Heart left ventricle (tissue), 16 donors: ENCODE data around the gene KREMEN2. TPM values are rescaled to one million over a fixed set of nuclear protein-coding genes. Genes with fewer than 3 reads are reported as not detected.

Experiments
- ATAC-seq, 4 donors: fragments of 200-7000 bp; cut with Tn5 transposase; one replicate each; pipeline ENCODE4 v1.9.1; 2020 to 2022; ENCODE audit warnings: moderate library complexity in 4 of 4, mild to moderate bottlenecking in 3 of 4, moderate number of reproducible peaks in 1 of 4
- DNase-seq, 5 donors: peaks; one replicate each; pipeline ENCODE4 v3.0.0-alpha.2; 2020
- H3K27ac ChIP-seq, 12 donors: fragments of 200-600 bp; sonication (generic) in 4 of 12; one replicate each; pipeline versions ENCODE4 v1.5.0 to v1.8.0; 2016 to 2022; ENCODE audit warnings: mild to moderate bottlenecking in 2 of 12
- H3K27me3 ChIP-seq, 9 donors: fragments of 200-600 bp; sonication (generic) in 2 of 9; one replicate each; pipeline versions ENCODE4 v1.5.1 to v1.8.0; 2016 to 2022; ENCODE audit warnings: mild to moderate bottlenecking in 3 of 9
- H3K36me3 ChIP-seq, 9 donors: fragments of 200-600 bp; sonication (generic) in 2 of 9; one replicate each; pipeline versions ENCODE4 v1.5.0 to v1.8.0; 2018 to 2022; ENCODE audit warnings: mild to moderate bottlenecking in 2 of 9
- H3K4me1 ChIP-seq, 12 donors: fragments of 200-600 bp; sonication (generic) in 4 of 12; one replicate each; pipeline versions ENCODE4 v1.5.0 to v1.8.0; 2016 to 2022; ENCODE audit warnings: mild to moderate bottlenecking in 3 of 12
- H3K4me3 ChIP-seq, 12 donors: fragments of 200-600 bp; sonication (generic) in 4 of 12; one replicate each; pipeline versions ENCODE4 v1.5.0 to v1.8.0; 2017 to 2022; ENCODE audit warnings: mild to moderate bottlenecking in 9 of 12, moderate library complexity in 4 of 12
- H3K9me3 ChIP-seq, 12 donors: fragments of 200-600 bp; sonication (generic) in 4 of 12; one replicate each; pipeline versions ENCODE4 v1.5.0 to v1.8.0; 2016 to 2022; ENCODE audit warnings: mild to moderate bottlenecking in 1 of 12
- CTCF ChIP-seq, 12 donors: fragments of 200-600 bp; sonication (generic) in 4 of 12; IDR thresholded peaks; one replicate each; pipeline versions ENCODE4 v1.5.0 to v1.8.0; 2018 to 2022; ENCODE audit warnings: antibody characterized with exemption in 12 of 12, mild to moderate bottlenecking in 5 of 12
- POLR2A ChIP-seq, 2 donors: fragments of 450-650 bp; IDR thresholded peaks; one replicate each; pipeline ENCODE4 v1.6.1; 2017; ENCODE audit warnings: antibody characterized with exemption in 2 of 2, mild to moderate bottlenecking in 2 of 2, moderate library complexity in 2 of 2
- WGBS, 4 donors: extraction: QIAGEN DNeasy Blood & Tissue Kit in 2 of 4; methylation state at CpG; one replicate each; pipeline versions ENCODE4 v1.1.5 to v1.1.7; 2013 to 2018; 5-methylcytosine and 5-hydroxymethylcytosine counted together
- intact Hi-C, 10 donors: fragments of 100-400 bp; cut with DNase I; formaldehyde crosslinking; loops; one replicate each; pipeline versions ENCODE4 v1.11.1 to v1.14.2; 2022
- long read RNA-seq, 3 donors: library from polyadenylated mRNA; unstranded; transcript quantifications; one replicate each; pipeline ENCODE4 v2.0.0, GENCODE V29; 2020 to 2021
- polyA plus RNA-seq, 2 donors: library from polyadenylated mRNA; stranded (reverse); fragments of 200-250 nt; gene quantifications; one replicate each; pipeline ENCODE4 v1.2.3, GENCODE V29; 2013
- total RNA-seq, 9 donors: library from RNA; depleted of rRNA in 2 of 9; stranded (reverse); fragments of >200 nt in 2 of 9; fragmentation: NEBNext Ultra II Directional in 3 of 9; extraction: Animal tissue kit (Norgen Biotek cat#: 25700) in 3 of 9; gene quantifications; one replicate each; pipeline versions ENCODE4 v1.1.0 to v1.2.4, GENCODE V29; 2016 to 2023
- donor health status: ischemic (EF 13 %, LVEDD 7.1; RV severe dilation, severe dysfunction).
- donor health status: healthy with polysubstance abuse.
- donor health status: DM: no; HTN: yes; CAD: no.
- donor health status: DM: no; HTN: no; CAD: no.
- donor health status: ischemic (EF 25% LVEDD 6.9; RV normal size, moderate dysfunction).
- donor health status: ischemic (EF 25% LVEDD 5.7; RV mildly dilated, moderate dysfunction).
- donor health status: healthy.
- donor health status: DM: yes; HTN: yes; CAD: no.
- donor health status: ischemic (EF 35%, LVEDD 5.7; RV mildly dilated, moderate dysfunction).
- donor health status: nonischemic (EF 11% LVEDD 7.7; RV severe dilation, severe dysfunction).
- donor health status: DM: yes; HTN: yes; CAD: no.
- donor health status: PGD.
- donor health status: ischemic (EF 29% LVEDD 5.4; RV normal size, mild dysfunction).
- donor health status: nonischemic (EF 23%, LVEDD 6.1; RV moderate dilation, normal function).

Gene KREMEN2
- under 1 TPM in 1 of 9 donors, not detected in 8; 0.27 TPM for total RNA-seq
- not detected for polyA plus RNA-seq
- long read RNA-seq, donor 1 = 0 reads
- long read RNA-seq, donor 2, partial matches to known transcripts = 2 of 2 reads
- long read RNA-seq, donor 2, other reads (novel, unspliced or antisense) = 0 of 2 reads
- long read RNA-seq, donor 3 = 0 reads

DNA sequence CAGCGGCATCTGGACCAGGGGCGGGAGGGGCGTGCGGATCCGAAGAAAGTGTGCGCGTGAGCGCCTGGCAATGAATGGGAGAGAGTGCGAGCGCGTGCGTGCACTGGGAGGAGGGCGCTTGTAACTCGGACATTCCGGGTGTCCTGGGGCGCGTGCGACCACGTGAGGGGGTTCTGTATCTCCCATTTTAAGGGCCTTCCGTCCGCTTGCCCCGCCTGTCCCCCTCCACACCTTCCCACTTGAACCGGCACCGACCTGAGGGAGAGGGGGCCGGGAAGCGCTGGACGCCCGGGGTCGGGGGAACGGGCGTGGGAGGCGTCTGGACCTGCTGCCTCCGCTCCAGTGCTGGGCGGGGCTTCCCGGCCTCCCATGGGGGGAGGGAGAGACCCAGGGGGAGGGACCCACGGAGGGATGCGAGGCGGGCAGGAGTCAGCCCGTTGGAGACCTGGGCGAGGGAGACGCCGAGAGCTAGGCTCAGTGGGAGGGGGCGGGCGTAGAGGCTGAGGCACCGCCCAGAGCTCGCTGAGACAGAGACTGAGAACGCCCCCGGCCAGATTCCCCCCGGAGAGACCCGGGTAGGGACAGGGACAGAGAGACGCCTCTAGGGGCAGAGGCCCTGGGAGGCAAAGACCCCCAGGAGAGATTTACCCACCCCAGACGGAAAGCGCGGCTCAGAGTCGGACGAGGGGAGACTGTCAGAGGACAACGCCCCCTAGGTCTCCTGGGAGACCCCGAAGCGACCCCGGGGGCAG, at the start of gene KREMEN2:
Gene KREMEN2 (plus strand): TSS at position 553 of the 752 bp plus-strand sequence. CDS start 246 bp downstream, outside the sequence.
- Histone ChIP-seq H3K27me3 (peaks cover 61 to 93% (median 78%) of the 10 kb centered on the region in 9 donors), H3K36me3 (no peaks in the 10 kb centered on the region), H3K9me3 (no peaks in the 10 kb centered on the region), H3K27ac (no peak within 1 kb of the TSS), H3K4me1 (peaks cover 3 to 55% (median 40%) of the 10 kb centered on the region in 12 donors), H3K4me3 (peak within 1 kb of the TSS; percentile 12 to 45 (median 30))
- no peak for DNase-seq
- ATAC-seq = no peak
- intact Hi-C loops = loop anchor here in 1 of 10 donors (10.0 kb wide), 1 partner anchor 89 kb away; no protein-coding TSS in a partner anchor
- TF ChIP-seq POLR2A (IDR thresholded peaks at IDR 0.05) (no peak), CTCF (IDR thresholded peaks at IDR 0.05) (no peak)
- 0 to 1% (median 1%) methylated on average over 8 to 60 of the region's 60 CpGs for WGBS, 4 donors

- intact Hi-C loops = loop anchor here in 3 of 10 donors (5.0 to 10.0 kb wide), 3 partner anchors 38 to 141 kb away; partner anchors contain the start of genes ELOB (in 1 of the 3) and ZG16B (in 1 of the 3)
- Histone ChIP-seq H3K27ac (no peak overlapping the region), H3K4me1 (peaks cover 0 to 38% (median 20%) of the 10 kb centered on the region in 12 donors), H3K27me3 (no peaks in the 10 kb centered on the region), H3K9me3 (no peaks in the 10 kb centered on the region), H3K4me3 (no peak overlapping the region), H3K36me3 (peaks cover 0 to 55% (median 36%) of the 10 kb centered on the region in 9 donors)
- no peak for TF ChIP-seq CTCF (IDR thresholded peaks at IDR 0.05)
- TF ChIP-seq POLR2A (IDR thresholded peaks at IDR 0.05) = no peak
- no peak for DNase-seq
- WGBS, 4 donors = 82 to 94% (median 90%) methylated on average over 13 of the region's 13 CpGs
- no peak for ATAC-seq
Observed at GRCh38 chr16:2915196-2915929, 48.7 kb upstream of the KREMEN2 start.

- DNase-seq (peak in 3 of 5 donors; percentile 39 to 53 (median 43)), ATAC-seq (peak; percentile 47 to 72 (median 59))
- no peak overlapping the region for H3K4me3 ChIP-seq
- H3K36me3 ChIP-seq = peaks cover 0 to 71% (median 57%) of the 10 kb centered on the region in 9 donors
- H3K4me1 ChIP-seq = peaks cover 0 to 21% (median 7%) of the 10 kb centered on the region in 12 donors
- H3K27ac ChIP-seq = peak overlapping the region in 9 of 12 donors; percentile 10 to 60 (median 44)
- no peaks in the 10 kb centered on the region for H3K27me3 ChIP-seq
- no peaks in the 10 kb centered on the region for H3K9me3 ChIP-seq
- intact Hi-C loops = loop anchor here in 5 of 10 donors (2.0 to 10.0 kb wide), 4 partner anchors 42 to 145 kb away; partner anchors contain the start of genes ELOB (in 1 of the 5) and ZG16B (in 1 of the 5)
- peak; percentile 81 to 95 (median 88) for TF ChIP-seq CTCF (IDR thresholded peaks at IDR 0.05)
- no peak for TF ChIP-seq POLR2A (IDR thresholded peaks at IDR 0.05)
- 8 to 14% (median 11%) methylated on average over 13 of the region's 13 CpGs for WGBS, 4 donors
Observed at GRCh38 chr16:2919511-2920255, 44.4 kb upstream of the KREMEN2 start.
